Inferior parietal cortex (tissue), 1 donor: ENCODE measurements around the gene CNGA4.

Experiments used
- DNase-seq: peaks from one replicate; pipeline ENCODE4 v3.0.0-alpha.2; 2016; ENCODE audit errors: extremely low spot score

The CNGA4 gene, protein sequence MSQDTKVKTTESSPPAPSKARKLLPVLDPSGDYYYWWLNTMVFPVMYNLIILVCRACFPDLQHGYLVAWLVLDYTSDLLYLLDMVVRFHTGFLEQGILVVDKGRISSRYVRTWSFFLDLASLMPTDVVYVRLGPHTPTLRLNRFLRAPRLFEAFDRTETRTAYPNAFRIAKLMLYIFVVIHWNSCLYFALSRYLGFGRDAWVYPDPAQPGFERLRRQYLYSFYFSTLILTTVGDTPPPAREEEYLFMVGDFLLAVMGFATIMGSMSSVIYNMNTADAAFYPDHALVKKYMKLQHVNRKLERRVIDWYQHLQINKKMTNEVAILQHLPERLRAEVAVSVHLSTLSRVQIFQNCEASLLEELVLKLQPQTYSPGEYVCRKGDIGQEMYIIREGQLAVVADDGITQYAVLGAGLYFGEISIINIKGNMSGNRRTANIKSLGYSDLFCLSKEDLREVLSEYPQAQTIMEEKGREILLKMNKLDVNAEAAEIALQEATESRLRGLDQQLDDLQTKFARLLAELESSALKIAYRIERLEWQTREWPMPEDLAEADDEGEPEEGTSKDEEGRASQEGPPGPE

GRCh38 chr11:6238902-6239301 lies at the start of gene CNGA4:
TSS of gene CNGA4 (plus strand) at chr11:6239089. CDS start at chr11:6239207, 118 bp downstream.
- DNase-seq: no peak

GRCh38 chr11:6191742-6192141 lies 47.1 kb upstream of the CNGA4 start:
- DNase-seq: no peak

- no peak for DNase-seq
These were observed 44.8 kb upstream of the CNGA4 start for GRCh38 chr11:6194065-6194581.

DNA sequence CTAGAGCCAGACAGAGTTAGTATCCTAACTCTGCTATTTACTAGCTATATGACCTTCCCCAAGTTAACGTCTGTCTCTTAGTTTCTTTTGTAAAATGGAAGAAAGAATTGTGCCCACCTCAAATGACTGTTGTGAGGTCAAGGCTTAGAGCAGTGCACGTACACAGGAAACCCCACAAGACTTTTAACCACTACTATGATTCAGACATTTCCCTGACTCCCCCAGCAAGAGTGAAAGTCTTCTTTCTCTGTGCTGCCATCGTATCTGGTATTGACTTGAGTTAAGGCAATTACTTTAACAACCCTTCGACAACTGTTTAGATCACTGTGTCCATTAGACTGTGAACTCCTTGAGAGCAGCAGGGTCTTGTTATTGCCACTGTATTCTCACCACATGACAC lies 42.5 kb upstream of the CNGA4 start:
- DNase-seq: no peak

GRCh38 chr11:6197466-6198200 lies 41.3 kb upstream of the CNGA4 start:
- no peak for DNase-seq

GRCh38 chr11:6199174-6199810 lies 39.6 kb upstream of the CNGA4 start, which contains the start of gene OR52W1:
TSS of gene OR52W1 (plus strand) at chr11:6199224. CDS start at chr11:6199224, 0 bp downstream.
- no peak for DNase-seq

GRCh38 chr11:6200975-6201374 lies 37.9 kb upstream of the CNGA4 start:
- no peak for DNase-seq

- no peak for DNase-seq
These were observed 37.4 kb upstream of the CNGA4 start for GRCh38 chr11:6201481-6201880.

- DNase-seq: no peak
These were observed 36.8 kb upstream of the CNGA4 start for GRCh38 chr11:6202041-6202440.

DNA sequence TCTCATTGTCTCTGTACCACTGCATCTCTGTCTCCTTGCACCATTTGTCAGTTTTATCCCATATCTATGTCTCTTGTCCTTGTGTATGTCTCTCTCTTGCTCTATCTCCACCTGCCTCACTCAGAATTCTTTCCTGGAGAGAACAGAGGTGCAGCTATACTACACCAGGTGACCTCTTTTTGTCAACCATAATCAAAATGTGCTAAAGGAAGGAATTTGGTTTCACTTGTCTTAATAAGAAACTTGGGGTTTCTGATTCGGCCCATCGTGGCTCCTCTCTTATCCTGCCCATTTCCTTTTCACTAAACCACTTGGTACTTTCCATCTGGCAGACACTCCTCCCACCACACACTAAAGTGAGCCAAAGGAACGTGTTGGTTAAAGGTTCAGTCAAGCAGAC lies 35.6 kb upstream of the CNGA4 start:
- DNase-seq: no peak

DNA sequence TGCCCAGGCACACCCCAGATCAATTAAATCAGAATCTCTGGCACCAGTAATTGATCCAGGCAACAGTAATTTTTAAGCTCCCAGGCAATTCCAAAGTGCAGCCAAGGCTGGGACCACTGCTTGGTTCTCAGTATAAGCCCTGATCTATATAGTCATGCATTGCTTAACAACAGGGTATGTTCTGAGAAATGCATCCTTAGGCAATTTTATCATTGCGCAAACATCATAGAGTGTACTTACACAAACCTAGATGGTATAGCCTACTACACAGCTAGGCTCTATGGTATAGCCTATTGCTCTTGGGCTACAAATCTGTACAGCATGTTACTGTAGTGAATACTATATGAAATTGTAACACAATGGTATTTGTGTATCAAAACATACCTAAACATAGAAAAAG lies 34.2 kb upstream of the CNGA4 start:
- DNase-seq: no peak

DNA sequence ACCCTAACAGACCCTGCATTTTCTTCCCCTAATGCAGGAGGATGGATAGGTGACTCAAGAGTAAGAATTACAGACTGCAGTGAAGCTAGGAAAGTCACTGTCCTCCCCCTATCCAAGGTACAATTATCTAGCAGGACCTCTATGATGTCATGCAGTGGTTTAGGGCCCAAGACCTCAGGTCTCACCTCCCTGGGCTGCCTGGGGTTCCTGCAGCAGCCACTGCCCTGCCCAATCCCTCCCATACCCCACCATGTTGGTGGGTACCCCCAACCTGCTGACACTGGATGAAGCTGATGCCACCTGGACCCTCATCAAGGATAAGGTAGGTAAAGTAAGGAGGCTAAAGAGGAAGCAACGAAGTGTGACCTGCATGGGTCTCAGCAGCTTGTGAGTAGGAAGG lies 33.5 kb upstream of the CNGA4 start, which contains the start of gene C11orf42:
Gene C11orf42, plus strand, starts transcription at position 192 of the 400 bp plus-strand sequence. Its CDS starts 59 bp downstream, at position 251.
- DNase-seq: no peak

GRCh38 chr11:6206456-6207180 lies 32.3 kb upstream of the CNGA4 start:
- DNase-seq: no peak

DNA sequence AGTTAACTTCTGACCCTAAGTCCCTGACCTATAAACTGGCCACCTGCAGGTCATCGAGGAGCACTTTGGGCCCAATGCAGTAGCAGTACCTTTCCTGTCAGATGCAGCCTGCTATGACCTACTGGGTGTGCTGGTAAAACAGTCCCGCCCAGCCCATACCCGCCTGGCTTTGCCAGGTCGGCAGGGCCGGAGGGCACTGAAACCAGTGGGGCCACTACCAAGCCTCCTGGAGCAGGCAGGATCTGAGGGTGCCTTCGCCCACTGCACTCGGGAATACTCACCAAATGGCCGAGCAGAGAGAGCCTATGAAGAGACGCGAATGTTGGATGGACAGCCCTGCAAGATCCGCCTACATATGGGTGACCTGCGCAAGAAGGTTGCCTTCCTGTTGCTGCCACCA lies 29.1 kb upstream of the CNGA4 start:
- no peak for DNase-seq

DNA sequence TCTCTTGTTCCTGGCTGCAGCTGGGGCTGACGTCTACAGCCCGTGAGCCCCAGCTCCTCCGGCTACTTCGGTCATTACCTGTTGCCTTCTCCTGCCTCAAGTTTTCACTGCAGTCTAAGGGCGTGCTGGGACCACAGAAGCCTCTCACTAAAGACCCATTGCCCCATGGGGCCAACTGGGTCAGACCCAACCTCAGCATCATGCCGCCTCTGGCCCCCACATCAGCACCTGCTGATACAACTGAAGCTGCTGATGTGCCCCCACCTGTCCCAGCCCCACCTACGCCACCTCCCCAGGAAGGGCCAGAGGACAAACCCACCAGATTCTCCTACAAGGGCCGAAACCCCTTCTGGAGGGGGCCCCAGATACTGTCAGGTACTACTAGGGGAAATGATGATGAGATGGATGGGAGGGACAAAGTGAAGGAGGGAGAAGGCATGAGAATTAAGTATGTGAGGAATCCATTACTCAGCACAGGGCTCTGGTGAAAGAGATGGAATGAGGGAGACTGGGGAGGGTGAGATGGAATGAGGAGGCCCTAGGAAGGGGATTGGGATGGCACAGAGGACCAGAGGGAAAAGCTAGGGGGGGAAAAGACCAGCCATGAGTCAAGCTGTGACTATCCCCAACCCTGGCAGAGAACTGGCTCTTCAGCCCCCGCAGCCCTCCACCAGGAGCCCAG lies 28.5 kb upstream of the CNGA4 start:
- no peak for DNase-seq

GRCh38 chr11:6214530-6214929 lies 24.4 kb upstream of the CNGA4 start:
- DNase-seq: no peak

- no peak for DNase-seq
These were observed 22.4 kb upstream of the CNGA4 start for GRCh38 chr11:6216501-6216900.

DNA sequence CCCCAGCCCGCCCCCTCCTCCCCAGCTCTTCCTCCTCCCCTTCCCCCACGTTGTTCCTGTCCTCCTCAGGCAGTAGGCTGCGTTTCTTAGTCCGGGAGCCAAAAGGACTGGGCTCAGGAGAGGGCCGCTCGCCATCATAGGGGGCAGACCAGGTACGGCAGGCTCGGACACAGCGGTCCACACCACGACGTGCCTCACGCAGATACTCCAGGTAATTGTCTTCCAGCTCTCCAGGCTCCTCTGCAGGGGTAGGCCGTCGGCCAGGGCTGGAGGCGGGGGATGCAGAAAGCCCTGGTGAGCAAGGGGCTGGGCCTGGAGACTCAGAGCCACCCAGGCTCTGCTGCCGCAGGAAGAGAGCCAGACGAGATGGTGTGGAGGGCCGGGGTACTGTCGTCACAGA lies 21.2 kb upstream of the CNGA4 start:
- no peak for DNase-seq

DNA sequence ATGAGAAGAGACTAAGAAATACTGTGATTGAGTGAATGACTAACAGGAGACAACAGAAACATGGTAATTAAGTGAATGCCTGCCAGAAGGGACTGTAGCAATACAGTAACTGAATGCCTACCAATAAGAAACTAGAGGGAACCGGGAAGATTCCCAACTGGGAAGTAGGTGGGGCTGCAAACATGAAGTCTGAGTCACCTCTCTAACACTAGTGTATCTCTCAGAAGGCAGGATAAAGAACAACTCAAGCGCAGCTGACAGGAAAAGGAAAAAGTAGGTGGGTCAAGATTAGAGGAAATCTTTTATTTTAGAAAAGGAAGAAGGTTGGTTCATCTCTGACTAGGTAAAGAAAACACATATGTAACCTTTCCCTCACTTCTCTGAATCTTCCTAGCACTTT lies 19.5 kb upstream of the CNGA4 start:
- peak; percentile 11 for DNase-seq

GRCh38 chr11:6223854-6224253 lies 15.0 kb upstream of the CNGA4 start:
- no peak for DNase-seq

GRCh38 chr11:6224421-6224820 lies 14.5 kb upstream of the CNGA4 start:
- DNase-seq: no peak
